DOHH2 (cell line): Measurements from ENCODE around the gene MOV10.

Experiments
- H3F3A ChIP-seq: fragments of 200-600 bp; sonication (generic), shearing (Covaris generic); 2 replicates; pipeline ENCODE4 v1.6.0; 2016; ENCODE audit warnings: antibody characterized with exemption, mild to moderate bottlenecking; ENCODE audit not compliant: control insufficient read depth, insufficient read depth
- H3K27ac ChIP-seq: fragments of 200-600 bp; sonication (generic); 2 replicates; pipeline ENCODE4 v1.5.1; 2014; ENCODE audit warnings: low read depth, mild to moderate bottlenecking, low read length, moderate library complexity
- H3K27me3 ChIP-seq: fragments of 200-600 bp; sonication (generic); 2 replicates; pipeline ENCODE4 v1.6.1; 2014; ENCODE audit warnings: mild to moderate bottlenecking, low read length, mixed read lengths; ENCODE audit not compliant: control insufficient read depth
- H3K36me3 ChIP-seq: fragments of 200-600 bp; sonication (generic); 2 replicates; pipeline ENCODE4 v1.6.1; 2014; ENCODE audit warnings: mild to moderate bottlenecking, low read length, moderate library complexity, mixed read lengths; ENCODE audit not compliant: control insufficient read depth
- H3K4me1 ChIP-seq: fragments of 200-600 bp; sonication (generic); 2 replicates; pipeline ENCODE4 v1.6.1; 2014; ENCODE audit warnings: mild to moderate bottlenecking, low read length, mixed read lengths; ENCODE audit not compliant: control insufficient read depth
- H3K4me2 ChIP-seq: fragments of 200-600 bp; sonication (generic); 2 replicates; pipeline ENCODE4 v1.6.0; 2014; ENCODE audit warnings: mild to moderate bottlenecking, low read length, moderate library complexity
- H3K4me3 ChIP-seq: fragments of 200-600 bp; sonication (generic); 2 replicates; pipeline ENCODE4 v1.5.1; 2014; ENCODE audit warnings: mild to moderate bottlenecking, low read length, mixed read lengths
- H3K79me2 ChIP-seq: fragments of 200-600 bp; sonication (generic); 2 replicates; pipeline ENCODE4 v1.6.1; 2014; ENCODE audit warnings: mild to moderate bottlenecking, low read length, mixed read lengths; ENCODE audit not compliant: control insufficient read depth
- H3K9me2 ChIP-seq: fragments of 200-600 bp; sonication (generic); replicated peaks from 2 replicates; pipeline ENCODE4 v1.6.1; 2014; ENCODE audit warnings: mild to moderate bottlenecking, low read length, mixed read lengths; ENCODE audit not compliant: control insufficient read depth
- H3K9me3 ChIP-seq: fragments of 200-600 bp; sonication (generic); 2 replicates; pipeline ENCODE4 v1.6.1; 2014; ENCODE audit warnings: antibody characterized with exemption, low read length, mixed read lengths; ENCODE audit not compliant: control insufficient read depth, insufficient read depth
- H4K20me1 ChIP-seq: fragments of 200-600 bp; sonication (generic); 2 replicates; pipeline ENCODE4 v1.6.0; 2014; ENCODE audit warnings: low read depth, mild to moderate bottlenecking, antibody characterized with exemption, low read length, moderate library complexity; ENCODE audit not compliant: control insufficient read depth, insufficient read depth
- CTCF ChIP-seq: fragments of 200-600 bp; sonication (generic); IDR thresholded peaks from one replicate; pipeline ENCODE4 v1.5.1; 2014; ENCODE audit warnings: antibody characterized with exemption, mild to moderate bottlenecking, low read depth, low read length; ENCODE audit not compliant: poor library complexity, severe bottlenecking
- EZH2phosphoT487 ChIP-seq: fragments of 200-600 bp; sonication (generic); IDR thresholded peaks from 2 replicates; pipeline ENCODE4 v1.6.1; 2017; ENCODE audit warnings: borderline replicate concordance, mild to moderate bottlenecking, antibody characterized with exemption, low read length, moderate library complexity, mixed read lengths

Gene MOV10

GRCh38 chr1:112634367-112634766 lies 40.1 kb upstream of the MOV10 start:
- Histone ChIP-seq H3K27ac (no peak overlapping the region; the same call in 1 of the 2 replicates), H3K36me3 (peaks cover 71% of the 10 kb centered on the region), H4K20me1 (peaks cover 49% of the 10 kb centered on the region)

GRCh38 chr1:112636056-112636455 lies 38.4 kb upstream of the MOV10 start:
- H3F3A ChIP-seq: peaks cover 19% of the 10 kb centered on the region
- H3K4me2 ChIP-seq: no peak overlapping the region
- no peak overlapping the region for H3K27ac ChIP-seq
- H3K79me2 ChIP-seq: peaks cover 90% of the 10 kb centered on the region
- peaks cover 59% of the 10 kb centered on the region for H3K36me3 ChIP-seq
- no peaks in the 10 kb centered on the region for H3K9me2 ChIP-seq
- H3K27me3 ChIP-seq: no peaks in the 10 kb centered on the region
- H3K4me3 ChIP-seq: no peak overlapping the region
- no peaks in the 10 kb centered on the region for H3K9me3 ChIP-seq
- H4K20me1 ChIP-seq: peaks cover 51% of the 10 kb centered on the region
- TF ChIP-seq CTCF (no peak), EZH2phosphoT487 (no peak)
- H3K4me1 ChIP-seq: peaks cover 58% of the 10 kb centered on the region

More at GRCh38 chr1:112634367-112634766, 40.1 kb upstream of the MOV10 start:
- TF ChIP-seq CTCF: no peak
- no peak for TF ChIP-seq EZH2phosphoT487
- Histone ChIP-seq H3K4me3 (no peak overlapping the region), H3K27me3 (no peaks in the 10 kb centered on the region), H3K4me1 (peaks cover 60% of the 10 kb centered on the region), H3K9me2 (no peaks in the 10 kb centered on the region), H3F3A (peaks cover 18% of the 10 kb centered on the region), H3K9me3 (no peaks in the 10 kb centered on the region), H3K4me2 (peak overlapping the region; percentile 44), H3K79me2 (peaks cover 100% of the 10 kb centered on the region)

GRCh38 chr1:112636597-112637253 lies 37.7 kb upstream of the MOV10 start:
- Histone ChIP-seq H3K9me3 (no peaks in the 10 kb centered on the region), H4K20me1 (peaks cover 50% of the 10 kb centered on the region), H3K4me1 (peaks cover 52% of the 10 kb centered on the region), H3K4me2 (no peak overlapping the region), H3K27ac (no peak overlapping the region), H3K27me3 (no peaks in the 10 kb centered on the region), H3K79me2 (peaks cover 90% of the 10 kb centered on the region), H3K4me3 (no peak overlapping the region), H3F3A (peaks cover 19% of the 10 kb centered on the region), H3K9me2 (no peaks in the 10 kb centered on the region), H3K36me3 (peaks cover 53% of the 10 kb centered on the region)
- no peak for TF ChIP-seq EZH2phosphoT487
- TF ChIP-seq CTCF: no peak
